Germinal center (tissue), 1 donor: ENCODE measurements around the gene FSTL1.
A peak's percentile ranks its signal among the peaks of the same experiment; 100 is the strongest.

ENCODE experiments used
- DNase-seq: peaks from one replicate; pipeline ENCODE4 v3.0.0; 2012; ENCODE audit warnings: mixed read lengths, low spot score

Gene FSTL1

GRCh38 chr3:120355486-120355885 lies 95.3 kb downstream of the FSTL1 start:
- no peak for DNase-seq

- DNase-seq, result no peak
Measured at GRCh38 chr3:120353463-120353862, 97.3 kb downstream of the FSTL1 start.

- DNase-seq, result no peak
Measured at GRCh38 chr3:120352017-120352416, 98.8 kb downstream of the FSTL1 start.

GRCh38 chr3:120350401-120350941 lies 100.3 kb downstream of the FSTL1 start:
- no peak for DNase-seq

- no peak for DNase-seq
Measured at GRCh38 chr3:120349855-120350125, 101.0 kb downstream of the FSTL1 start.

GRCh38 chr3:120348991-120349854 lies 101.6 kb downstream of the FSTL1 start, which contains the start of gene LRRC58:
Gene LRRC58 (minus strand): TSS chr3:120349354. CDS start chr3:120349243, 111 bp downstream.
- peak; percentile 90 for DNase-seq

- DNase-seq, result peak; percentile 76
Measured at GRCh38 chr3:120348065-120348990, 102.5 kb downstream of the FSTL1 start.

- DNase-seq, result no peak
Measured at GRCh38 chr3:120344349-120344748, 106.4 kb downstream of the FSTL1 start.
